K562 (cell line): ENCODE data around the gene JDP2.

Experiments
- BCL6 ChIP-seq: fragments of 250-450 bp; sonication (Bioruptor Pico); IDR thresholded peaks from 2 replicates; pipeline ENCODE4 v1.4.0; 2020
- CTCF ChIP-seq, 3 experiments: IDR thresholded peaks in 2 of 3; conservative IDR thresholded peaks in 1 of 3; 2 replicates each; pipeline ENCODE4 v1.5.1; 2011 to 2012; ENCODE audit warnings: low read length in 3 of 3, mild to moderate bottlenecking in 3 of 3, control low read depth in 2 of 3, improper control_type of control experiment in 1 of 3, inconsistent platforms in 1 of 3, low read depth in 1 of 3, mixed read lengths in 1 of 3, moderate library complexity in 1 of 3; ENCODE audit not compliant: insufficient read depth in 2 of 3
- ERF ChIP-seq: fragments of 450-650 bp; formaldehyde crosslinking; IDR thresholded peaks from 2 replicates; pipeline ENCODE4 v1.4.0; 2020; ENCODE audit warnings: mild to moderate bottlenecking, mixed read lengths
- ETS2 ChIP-seq: IDR thresholded peaks from 2 replicates; pipeline ENCODE4 v1.6.1; 2016; ENCODE audit warnings: borderline replicate concordance, missing genetic modification characterization, mild to moderate bottlenecking, moderate library complexity, missing compliant biosample characterization; ENCODE audit not compliant: poor library complexity, severe bottlenecking
- FOXP4 ChIP-seq: sonication (generic); formaldehyde crosslinking; IDR thresholded peaks from 2 replicates; pipeline ENCODE4 v1.8.0; 2022; ENCODE audit warnings: mild to moderate bottlenecking, missing genetic modification reagents, borderline replicate concordance
- HMG20A ChIP-seq: fragments of 450-650 bp; formaldehyde crosslinking; conservative IDR thresholded peaks from 2 replicates; pipeline ENCODE4 v1.4.0; 2020; ENCODE audit warnings: mild to moderate bottlenecking, mixed read lengths
- SIX5 ChIP-seq, 2 experiments: IDR thresholded peaks; 2 replicates each; pipeline ENCODE4 v1.6.1; 2011; ENCODE audit warnings: low read length in 2 of 2, borderline replicate concordance in 1 of 2, low read depth in 1 of 2, mild to moderate bottlenecking in 1 of 2, moderate library complexity in 1 of 2; ENCODE audit not compliant: insufficient read depth in 1 of 2
- THAP7 ChIP-seq: fragments of 250-450 bp; sonication (Bioruptor Pico); IDR thresholded peaks from 2 replicates; pipeline ENCODE4 v1.5.0; 2021
- ZNF184 ChIP-seq: sonication (generic); formaldehyde crosslinking; IDR thresholded peaks from 2 replicates; pipeline ENCODE4 v1.5.0; 2020; ENCODE audit warnings: missing genetic modification reagents
- ZNF384 ChIP-seq: IDR thresholded peaks from 2 replicates; pipeline ENCODE4 v1.6.1; 2012; ENCODE audit warnings: low read depth, low read length, improper control_type of control experiment
- TF ChIP-seq, protein P1 (sequence below): sonication (generic); formaldehyde crosslinking; IDR thresholded peaks from 2 replicates; pipeline ENCODE4 v1.8.1; 2023; ENCODE audit warnings: mild to moderate bottlenecking, missing genetic modification reagents

- TF ChIP-seq BCL6 (no peak), CTCF (IDR thresholded peaks at IDR 0.05 in 2 of 3, conservative IDR thresholded peaks at IDR 0.05 in 1 of 3; ENCODE audit: insufficient read depth in 2 of 3, low read depth in 1 of 3, low read length in 3 of 3) (no peak), SIX5 (IDR thresholded peaks at IDR 0.05; ENCODE audit: borderline replicate concordance in 1 of 2, insufficient read depth in 1 of 2, low read depth in 1 of 2, low read length in 2 of 2) (no peak), ERF (CRISPR knock-in tag) (no peak), ETS2 (tag) (no peak), ZNF184 (CRISPR knock-in tag) (no peak), FOXP4 (CRISPR knock-in tag) (no peak), HMG20A (CRISPR knock-in tag) (no peak), ZNF384 (no peak), THAP7 (no peak)
- TF ChIP-seq, protein P1, sequence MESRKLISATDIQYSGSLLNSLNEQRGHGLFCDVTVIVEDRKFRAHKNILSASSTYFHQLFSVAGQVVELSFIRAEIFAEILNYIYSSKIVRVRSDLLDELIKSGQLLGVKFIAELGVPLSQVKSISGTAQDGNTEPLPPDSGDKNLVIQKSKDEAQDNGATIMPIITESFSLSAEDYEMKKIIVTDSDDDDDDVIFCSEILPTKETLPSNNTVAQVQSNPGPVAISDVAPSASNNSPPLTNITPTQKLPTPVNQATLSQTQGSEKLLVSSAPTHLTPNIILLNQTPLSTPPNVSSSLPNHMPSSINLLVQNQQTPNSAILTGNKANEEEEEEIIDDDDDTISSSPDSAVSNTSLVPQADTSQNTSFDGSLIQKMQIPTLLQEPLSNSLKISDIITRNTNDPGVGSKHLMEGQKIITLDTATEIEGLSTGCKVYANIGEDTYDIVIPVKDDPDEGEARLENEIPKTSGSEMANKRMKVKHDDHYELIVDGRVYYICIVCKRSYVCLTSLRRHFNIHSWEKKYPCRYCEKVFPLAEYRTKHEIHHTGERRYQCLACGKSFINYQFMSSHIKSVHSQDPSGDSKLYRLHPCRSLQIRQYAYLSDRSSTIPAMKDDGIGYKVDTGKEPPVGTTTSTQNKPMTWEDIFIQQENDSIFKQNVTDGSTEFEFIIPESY (CRISPR knock-in tag) = no peak
Observed at GRCh38 chr14:75504411-75504810, 76.6 kb downstream of the JDP2 start.
